Thyroid gland (tissue), 4 donors: ENCODE data around the gene TSPAN17.

ENCODE experiments used
- CTCF ChIP-seq, 6 experiments: fragments of 200-600 bp in 3 of 6; fragments of 450-650 bp in 3 of 6; sonication (generic) in 3 of 6; IDR thresholded peaks; one replicate each; pipeline ENCODE4 v1.5.1; 2016 to 2019; ENCODE audit warnings: antibody characterized with exemption in 6 of 6, mild to moderate bottlenecking in 2 of 6, inconsistent platforms in 1 of 6, moderate library complexity in 1 of 6
- POLR2A ChIP-seq, 2 donors: fragments of 450-650 bp; IDR thresholded peaks; one replicate each; pipeline ENCODE4 v1.6.1; 2017; ENCODE audit warnings: antibody characterized with exemption in 2 of 2, mild to moderate bottlenecking in 2 of 2, moderate library complexity in 1 of 2

DNA sequence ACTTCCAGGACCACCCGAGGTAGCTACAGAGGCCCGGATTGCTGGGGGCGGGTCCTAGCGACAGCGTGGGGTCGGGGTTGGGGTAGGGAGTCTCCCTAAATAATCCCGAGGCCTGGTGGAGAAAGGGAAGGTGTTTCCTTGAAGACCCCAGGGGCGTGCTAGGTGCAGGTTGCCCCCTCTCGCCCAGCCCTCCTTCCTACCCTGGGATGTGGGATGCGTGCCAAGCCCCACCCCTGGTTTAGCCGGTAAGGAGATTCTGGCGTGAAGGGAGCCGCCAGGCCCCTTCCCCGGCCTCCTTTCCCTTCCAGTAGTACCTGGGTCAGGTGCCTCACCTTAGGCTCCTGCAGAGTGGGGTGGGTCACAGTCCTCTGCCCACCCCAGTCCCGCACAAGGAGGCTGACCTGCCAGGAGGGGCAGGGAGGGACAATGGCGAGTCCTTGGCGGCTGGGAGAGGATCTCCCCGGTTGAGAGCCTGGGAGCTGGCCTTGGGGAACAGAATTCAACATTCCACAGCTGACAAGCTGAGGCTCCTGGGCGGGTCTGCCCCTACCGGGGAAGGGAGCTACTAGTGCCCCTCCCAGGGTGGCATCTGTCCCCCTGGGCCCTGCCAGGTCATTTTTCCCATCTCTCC lies 674 bp downstream of the TSPAN17 start:
- TF ChIP-seq CTCF (IDR thresholded peaks at IDR 0.05) = no peak
- no peak for TF ChIP-seq POLR2A (IDR thresholded peaks at IDR 0.05)
